Stomach (tissue), 4 donors: ENCODE data around the gene GLP2R.

Experiments used
- CTCF ChIP-seq, 7 experiments: fragments of 450-650 bp in 4 of 7; fragments of 200-600 bp in 3 of 7; sonication (generic) in 3 of 7; IDR thresholded peaks; one replicate each; pipeline ENCODE4 v1.5.1; 2016 to 2019; ENCODE audit warnings: antibody characterized with exemption in 7 of 7, control low read depth in 2 of 7, mild to moderate bottlenecking in 1 of 7
- POLR2A ChIP-seq, 4 donors: fragments of 450-650 bp; IDR thresholded peaks; one replicate each; pipeline ENCODE4 v1.6.1; 2016; ENCODE audit warnings: antibody characterized with exemption in 4 of 4, control low read depth in 2 of 4, mild to moderate bottlenecking in 1 of 4, moderate library complexity in 1 of 4

DNA sequence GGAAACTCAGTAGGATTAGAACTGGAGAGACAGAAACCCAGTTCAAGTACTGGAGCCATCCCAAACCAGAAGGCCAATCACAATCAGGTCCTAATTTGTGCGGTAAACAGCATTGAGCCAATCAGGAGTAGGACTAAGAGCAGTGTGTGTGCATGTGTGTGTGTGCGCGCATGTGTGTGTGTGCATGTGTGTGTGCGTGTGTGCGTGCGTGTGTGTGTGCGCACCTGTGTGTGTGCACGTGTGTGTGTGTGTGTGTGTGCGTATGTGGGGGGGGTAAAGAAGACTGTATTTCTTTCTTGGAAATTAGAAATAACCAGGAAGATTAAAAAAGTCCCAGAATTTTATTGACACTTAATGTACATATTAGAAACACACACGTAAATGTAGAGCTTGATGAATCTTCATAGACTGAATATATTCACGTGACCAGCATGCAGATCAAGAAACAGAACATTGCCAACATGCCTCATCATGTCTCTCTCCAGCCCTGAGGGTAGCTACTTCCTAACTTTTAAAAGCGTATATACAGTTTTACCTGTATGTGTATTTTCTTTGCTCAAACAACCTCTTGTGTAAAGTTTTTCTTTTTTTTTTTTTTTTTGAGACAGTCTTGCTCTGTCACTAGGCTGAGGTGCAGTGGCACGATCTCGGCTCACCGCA, 33.4 kb upstream of the GLP2R start:
- TF ChIP-seq CTCF (IDR thresholded peaks at IDR 0.05), result no peak
- TF ChIP-seq POLR2A (IDR thresholded peaks at IDR 0.05), result no peak
